ELF-1 (cell line): ENCODE results near the gene ZNRF1.
"Not testable (repeated sequence)": the region's sequence is repeated elsewhere in the genome, so short reads cannot be mapped to it uniquely, and the experiment has no call there.

ENCODE experiments used
- DNase-seq: peaks from one replicate; pipeline ENCODE4 v3.0.0-alpha.2; 2016; ENCODE audit warnings: low read depth, low spot score

ZNRF1 gene

DNA sequence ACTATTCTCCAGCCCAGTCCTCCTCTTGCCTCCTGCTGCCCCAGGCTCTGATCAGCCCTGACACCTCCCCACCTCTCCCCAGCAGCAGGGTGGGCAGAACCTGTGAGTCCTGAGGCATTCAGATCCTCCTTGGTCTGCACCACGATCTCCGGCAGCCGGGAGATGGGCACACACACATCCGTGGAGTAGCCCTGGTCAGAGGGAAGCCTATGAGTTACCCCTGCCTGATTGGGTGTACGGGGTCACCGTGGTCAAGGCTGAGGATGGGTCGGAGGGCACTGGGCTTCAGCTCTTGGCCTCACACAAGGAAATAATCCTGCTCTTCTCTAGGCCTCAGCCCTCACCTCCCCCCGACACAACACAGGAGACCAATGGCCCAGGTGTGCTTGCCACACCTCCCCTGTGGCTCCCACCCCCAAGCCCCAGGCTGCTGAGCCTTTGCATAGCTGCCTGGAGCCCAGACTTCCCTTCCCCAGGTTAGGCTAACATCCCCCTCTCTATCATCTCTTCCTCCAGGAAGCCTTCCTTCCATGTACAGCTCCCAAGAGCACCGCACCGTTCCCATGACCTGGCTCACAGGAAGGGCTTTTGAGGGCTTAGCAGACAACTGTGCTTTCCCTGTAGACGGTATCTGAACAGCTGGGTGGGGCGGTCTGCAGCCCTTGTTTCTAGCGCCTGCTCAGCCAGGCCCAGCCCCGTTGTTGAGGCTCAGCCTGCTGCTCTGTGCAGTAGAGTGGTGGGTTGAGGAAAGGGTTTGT is 114.1 kb downstream of the ZNRF1 start:
- peak; percentile 56 for DNase-seq

DNA sequence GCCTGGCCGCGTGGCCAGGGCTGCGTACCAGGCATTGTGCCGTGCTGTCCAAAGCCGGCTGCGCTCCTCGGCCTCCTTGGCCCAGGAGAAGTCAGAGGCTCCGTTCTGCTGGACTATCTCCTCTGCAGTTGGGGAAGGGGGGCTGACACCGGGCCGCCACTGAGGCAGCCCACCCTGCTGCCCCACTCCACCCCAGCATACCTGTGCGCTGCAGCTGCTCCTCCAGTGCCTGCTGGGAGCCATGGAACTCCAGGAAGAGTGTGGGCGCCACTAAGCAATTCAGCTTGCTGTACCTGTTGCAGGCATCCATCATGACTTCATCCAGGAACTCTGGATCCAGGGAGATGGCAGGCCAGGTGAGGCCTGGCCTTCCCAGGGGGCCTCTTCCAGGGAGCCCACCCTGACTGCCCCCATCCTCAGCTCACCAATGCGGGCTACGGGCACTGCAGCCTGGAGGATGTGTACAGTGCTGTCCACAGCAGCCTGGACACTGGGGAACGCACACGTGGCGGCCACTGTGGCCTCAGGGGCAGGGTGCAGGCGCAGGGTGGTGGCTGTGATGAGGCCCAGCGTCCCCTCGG is 114.8 kb downstream of the ZNRF1 start:
- DNase-seq, result no peak

DNA sequence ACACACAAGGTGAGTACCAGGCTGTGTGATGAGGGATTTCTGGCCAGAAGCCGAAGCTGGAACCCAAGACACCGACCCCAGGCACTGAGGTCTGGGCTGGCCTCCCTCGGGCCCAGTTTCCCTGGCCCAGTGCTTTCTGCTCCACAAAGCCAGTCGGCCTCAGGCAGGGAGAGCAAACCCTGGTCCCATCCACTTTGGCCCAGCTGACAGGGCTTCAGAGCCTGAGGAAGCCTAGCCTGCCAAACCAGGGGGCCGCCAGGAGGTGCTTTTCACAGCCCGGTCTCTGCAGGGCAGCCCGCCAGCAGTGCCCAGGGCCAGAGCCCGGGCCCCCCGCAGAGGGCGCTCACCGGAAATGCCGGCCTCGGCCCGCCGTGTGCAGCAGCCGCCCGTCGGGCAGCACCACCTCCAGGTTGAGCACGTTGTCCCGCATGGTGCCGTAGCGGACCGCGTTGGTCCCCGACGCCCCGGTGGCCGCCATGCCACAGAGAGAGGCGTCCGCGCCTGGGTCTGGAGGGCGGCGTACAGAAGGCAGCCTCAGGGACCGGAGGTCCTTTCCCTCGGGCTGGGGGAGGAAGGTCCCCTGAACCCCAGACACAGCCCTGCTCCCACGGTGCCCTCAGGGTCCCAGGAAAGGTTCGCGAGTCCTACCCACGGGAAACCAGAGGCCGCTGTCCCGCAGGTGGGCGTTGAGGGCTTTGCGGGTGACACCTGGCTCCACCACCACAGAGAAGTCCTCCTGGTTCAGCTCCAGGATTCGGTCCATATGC is 115.5 kb downstream of the ZNRF1 start:
- peak; percentile 45 for DNase-seq

DNA sequence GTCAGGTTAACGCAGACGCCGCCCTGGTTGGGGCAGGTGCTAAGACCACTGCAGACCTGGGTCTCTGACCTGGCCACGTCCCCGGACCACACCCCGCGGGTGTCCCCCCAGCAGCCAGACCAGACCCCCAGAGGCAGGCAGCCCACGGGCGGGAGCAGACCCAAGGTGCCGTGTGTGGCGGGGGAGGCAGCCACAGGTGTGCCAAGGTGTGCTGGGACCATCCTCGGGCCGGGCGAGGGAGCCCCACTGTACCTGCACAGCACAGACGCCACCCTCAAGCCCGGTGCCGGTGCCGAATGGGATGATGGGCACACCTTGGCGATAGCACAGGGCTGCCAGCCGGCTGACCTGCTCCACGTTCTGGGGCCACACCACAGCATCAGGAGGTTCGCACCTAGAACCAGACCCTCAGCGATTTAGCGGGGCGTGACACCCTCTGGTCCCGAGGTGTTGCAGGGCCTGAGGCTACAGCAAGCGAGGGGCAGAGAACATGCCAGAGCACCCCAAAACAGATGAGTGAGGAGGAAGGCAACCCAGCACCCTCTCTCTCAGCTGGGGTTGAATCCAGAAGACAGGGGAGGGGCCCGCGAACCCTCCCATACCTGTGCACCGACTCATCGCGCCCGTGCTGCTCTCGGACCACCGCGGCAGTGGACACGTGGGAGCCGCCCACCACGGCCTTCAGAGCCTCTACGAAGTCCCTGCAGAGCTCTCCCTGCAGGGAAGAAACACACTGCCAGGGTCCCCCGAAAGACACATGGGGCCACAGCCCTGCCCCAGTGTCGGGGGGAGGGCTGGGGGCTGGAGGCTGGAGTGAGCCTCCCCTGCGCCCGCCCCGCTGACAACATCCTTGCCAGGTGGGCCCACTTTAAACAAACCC is 116.4 kb downstream of the ZNRF1 start:
- peak; percentile 23 for DNase-seq

DNA sequence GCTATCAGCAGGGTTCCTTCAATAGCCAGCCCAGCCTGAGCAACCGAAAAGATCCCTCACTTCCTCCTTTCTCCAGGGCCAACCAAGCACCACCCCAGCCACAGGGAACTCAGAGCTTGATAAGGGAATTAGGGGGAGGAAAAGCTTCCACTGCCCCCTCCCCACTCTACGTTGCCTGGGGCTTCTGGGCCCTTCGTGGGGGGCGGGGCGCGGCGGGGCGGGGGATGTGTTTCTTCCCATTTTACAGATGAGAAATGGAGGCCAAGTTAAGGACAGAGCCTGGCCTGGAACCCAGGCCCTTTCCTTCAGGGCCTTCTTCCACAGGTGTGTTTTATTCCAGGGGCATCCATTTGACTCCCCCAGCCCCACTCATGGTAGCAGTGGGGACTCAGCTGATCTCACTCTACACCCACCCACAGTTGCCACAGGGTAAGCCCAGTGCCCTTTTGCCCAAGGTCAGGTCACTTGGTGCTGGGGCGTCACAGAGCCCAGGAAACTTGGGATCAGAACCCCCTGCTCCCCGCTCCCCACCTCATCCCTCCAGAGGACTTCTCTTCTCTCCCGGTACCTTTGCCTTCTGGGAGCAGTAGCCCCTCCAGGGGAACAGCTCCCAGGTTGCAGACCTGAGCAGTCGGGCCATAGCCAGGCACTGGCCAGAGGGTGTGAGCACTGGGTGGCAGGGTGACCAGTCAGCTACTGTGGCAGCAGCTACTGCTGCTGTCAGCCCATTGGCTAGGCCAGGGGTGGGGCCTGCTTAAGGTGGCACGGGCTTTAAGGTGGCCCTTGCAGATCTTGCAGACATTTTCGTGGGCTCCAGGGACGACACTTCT is 117.5 kb downstream of the ZNRF1 start, which contains the start of gene LDHD:
Gene LDHD (minus strand): TSS at position 700 of the 830 bp plus-strand sequence. CDS start 60 bp downstream, at position 640.
- peak; percentile 84 for DNase-seq

DNA sequence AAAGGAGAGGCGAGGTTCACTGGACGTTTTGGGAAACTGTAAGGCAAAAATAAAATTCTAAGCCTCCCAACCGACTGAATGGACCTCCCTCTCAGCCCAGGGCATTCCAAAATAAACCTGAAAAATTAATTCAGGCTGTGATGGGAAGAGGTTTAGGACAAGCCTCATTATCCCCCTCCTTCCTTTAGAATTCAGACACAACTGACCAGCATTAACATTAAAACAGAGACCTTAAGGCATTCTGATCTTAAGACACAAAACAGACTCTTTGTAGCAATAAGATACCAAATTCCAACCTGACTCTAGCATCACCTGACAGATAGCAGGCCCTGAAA is 118.1 kb downstream of the ZNRF1 start:
- no peak for DNase-seq

DNA sequence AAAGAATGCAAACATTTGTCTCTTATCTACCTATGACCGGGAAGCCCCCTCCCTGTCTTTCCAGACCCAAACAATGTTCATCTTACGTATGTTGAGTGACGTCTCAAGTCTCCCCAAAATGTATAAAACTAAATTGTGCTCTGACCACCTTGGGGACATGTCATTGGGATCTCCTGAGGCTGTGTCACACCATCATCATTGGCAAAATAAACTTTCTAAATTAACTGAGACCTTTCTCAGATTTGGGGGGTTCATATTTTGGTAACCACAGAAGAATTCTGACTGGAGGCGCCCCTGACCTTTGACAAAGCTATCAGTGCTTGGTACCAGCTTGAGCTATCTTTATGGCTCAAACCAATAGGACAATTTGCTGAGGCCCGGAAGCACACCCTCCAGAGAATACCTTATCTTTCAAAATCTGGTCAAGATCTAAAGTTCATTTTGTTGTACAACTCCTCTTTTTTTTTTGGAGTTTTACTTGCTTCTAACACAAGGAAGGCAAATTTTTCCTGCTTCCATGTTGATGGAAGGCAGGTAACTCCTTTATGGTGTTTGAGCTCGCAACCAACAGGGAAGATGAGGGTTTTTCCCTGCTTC is 120.2 kb downstream of the ZNRF1 start:
- DNase-seq, result peak; percentile 3

DNA sequence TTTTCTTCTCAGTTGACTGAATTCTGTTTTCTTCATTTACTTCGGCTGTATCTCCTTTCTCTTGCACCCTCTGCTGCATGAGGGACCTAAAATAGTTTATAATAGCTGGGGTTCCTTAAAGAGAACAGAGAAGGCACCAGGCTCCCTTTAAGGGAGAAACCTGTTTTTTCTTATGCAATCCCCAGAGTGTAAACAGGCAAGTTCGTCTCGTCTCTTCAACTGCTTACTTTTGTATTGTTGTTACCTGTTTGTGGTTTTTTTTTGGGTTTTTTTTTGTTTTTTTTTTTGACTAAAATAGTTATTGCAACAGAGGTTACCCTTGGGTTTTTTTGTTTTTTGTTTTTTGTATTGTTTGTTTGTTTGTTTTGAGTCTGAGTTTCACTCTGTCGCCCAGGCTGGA is 121.4 kb downstream of the ZNRF1 start:
- DNase-seq, result peak; percentile 12

DNA sequence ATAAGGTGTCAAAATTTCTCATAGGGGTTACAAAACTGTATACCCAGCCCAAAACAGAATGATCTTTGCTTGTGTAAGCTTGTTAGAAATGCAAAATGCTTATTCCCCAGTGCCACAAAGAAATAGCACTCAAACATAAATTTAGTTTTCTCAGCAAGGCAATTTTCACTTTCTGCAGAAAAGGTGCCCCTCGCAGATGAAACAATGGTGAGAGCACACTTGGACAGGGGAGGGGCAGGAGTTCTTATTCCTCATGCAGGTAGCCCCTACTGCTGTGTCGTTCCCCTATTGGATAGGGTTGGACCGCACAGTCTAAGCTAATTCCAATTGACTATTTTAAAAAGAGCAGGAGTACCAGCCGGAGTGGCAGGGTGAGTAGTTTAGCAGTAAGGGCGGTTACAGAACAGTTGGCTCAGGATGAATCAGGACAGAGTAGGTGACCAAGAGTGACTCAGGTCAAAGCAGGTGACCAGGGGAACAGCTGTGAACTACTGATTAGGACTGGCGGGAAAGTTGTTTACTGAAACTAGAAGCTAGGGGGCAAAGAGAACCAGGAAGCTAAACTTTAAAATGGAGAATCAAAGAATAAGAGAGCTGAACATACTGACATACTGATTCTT is 123.2 kb downstream of the ZNRF1 start:
- no peak for DNase-seq

DNA sequence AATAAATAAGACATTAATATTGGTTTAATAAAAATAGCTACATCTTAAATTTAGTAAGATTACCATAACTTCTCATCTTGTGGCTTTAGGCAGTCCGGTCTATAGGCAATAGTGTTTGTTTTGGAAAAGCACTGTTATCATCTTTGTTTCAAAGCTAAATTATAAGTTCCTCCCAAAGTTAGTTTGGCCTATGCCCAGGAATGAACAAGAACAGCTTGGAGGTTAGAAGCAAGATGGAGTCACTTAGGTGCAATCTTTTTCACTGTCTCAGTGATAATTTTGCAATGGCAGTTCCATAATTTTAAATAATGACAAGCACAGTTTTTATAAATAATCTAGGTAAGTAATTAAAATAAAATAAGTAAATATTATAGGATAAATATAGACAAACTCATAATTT is 123.8 kb downstream of the ZNRF1 start:
- no peak for DNase-seq

DNA sequence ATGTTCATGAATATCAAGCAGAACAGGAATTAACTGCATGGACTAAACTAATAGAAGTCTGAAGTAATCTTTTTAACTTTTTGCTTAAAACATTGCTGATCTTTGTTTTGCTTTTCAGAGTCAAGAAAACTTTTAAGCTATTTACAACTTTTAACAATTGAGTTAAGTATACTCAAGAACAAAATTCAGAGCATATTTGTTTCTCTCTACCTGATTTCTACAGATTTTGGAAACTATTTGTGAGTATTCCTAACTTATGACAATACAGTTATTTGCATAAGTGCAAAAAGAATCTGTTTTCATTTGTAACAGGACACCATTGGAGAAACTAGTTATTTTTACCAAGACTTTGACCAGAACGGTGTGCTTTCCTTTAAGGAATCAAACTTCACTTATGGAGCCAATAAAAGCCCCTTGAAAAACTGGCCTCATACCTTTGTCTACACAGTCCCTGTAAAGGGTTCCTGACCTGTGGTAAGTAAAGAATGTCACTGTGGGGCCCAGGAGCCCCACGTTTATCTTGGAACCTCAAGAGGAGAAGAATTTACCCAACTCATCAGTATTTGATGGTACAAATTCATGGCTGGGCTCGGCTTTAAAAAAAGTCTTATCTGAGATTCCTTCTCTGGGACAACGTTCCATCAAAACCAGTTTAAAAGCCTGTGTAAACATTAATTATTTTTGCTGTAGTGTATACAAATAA is 129.0 kb downstream of the ZNRF1 start:
- DNase-seq, result no peak

DNA sequence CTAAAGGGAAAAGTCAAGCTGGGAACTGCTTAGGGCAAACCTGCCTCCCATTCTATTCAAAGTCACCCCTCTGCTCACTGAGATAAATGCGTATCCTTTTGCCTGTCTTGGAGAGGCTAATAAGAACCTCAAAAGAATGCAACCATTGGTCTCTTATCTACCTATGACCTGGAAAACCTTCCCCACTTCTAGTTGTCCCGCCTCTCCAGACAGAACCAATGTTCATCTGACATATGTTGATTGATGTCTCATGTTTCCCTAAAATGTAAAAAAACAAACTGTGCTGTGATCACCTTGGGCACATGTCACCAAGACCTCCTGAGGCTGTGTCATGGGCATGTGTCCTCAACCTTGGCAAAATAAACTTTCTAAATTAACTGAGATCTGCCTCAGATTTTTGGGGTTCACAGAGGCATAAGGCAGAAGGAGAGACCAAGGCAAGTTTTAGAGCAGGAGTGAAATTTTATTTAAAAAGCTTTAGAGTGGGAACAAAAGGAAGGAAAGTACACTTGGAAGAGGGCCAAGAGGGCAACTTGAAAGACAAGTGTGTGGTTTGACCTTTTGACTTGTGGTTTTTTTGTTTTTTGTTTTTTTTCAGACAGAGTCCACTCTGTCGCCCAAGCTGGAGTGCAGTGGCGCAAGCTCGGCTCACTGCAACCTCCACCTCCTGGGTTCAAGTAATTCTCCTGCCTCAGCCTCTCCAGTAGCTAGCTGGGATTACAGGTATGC is 130.8 kb downstream of the ZNRF1 start:
- not testable (repeated sequence) for DNase-seq

DNA sequence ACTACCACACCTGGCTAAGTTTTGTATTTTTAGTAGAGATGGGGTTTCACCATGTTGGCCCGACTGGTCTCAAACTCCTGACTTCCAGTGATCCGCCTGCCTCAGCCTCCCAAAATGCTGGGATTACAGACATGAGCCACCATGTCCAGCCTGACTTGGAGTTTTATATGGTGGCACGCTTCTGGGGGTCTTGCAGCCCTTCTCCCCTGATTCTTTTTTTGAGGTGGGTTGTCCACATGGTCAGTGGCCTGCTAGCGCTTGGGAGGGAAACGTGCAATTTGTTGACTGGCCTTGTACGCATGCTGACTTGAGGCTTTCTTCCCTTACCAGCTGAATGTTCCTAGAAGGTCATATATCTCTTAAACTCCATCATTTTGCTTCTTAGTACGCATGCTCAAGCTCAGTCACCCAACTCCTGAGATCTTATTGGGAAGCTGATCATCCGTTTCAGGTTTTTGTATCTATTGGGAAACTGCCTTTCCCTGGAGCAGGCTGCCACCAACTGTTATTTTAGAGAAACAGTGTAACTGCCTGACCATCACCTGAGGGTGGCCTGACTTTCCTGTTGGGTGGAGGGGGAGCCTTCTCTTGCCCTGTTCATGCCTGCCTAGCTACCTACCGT is 131.4 kb downstream of the ZNRF1 start:
- peak; percentile 26 for DNase-seq

DNA sequence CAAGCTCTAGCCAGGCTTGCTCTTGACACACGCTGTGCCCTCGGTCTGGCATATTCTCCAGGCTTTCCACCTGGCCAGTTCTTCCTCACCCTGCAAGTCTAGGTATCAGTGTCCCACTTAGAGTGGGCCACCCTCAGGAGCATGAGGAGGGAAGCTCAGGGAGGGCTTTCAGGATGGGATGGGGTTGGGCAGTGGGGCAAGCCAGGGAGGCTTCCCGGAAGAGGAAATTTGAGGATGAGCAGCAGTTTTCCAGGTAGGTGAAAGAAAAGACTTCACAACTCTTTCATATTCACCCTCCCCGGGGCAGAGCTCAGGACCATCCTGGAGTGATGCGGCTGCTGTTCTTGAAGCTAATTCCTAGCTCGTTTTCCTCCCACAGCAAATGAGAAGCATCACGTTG is 132.3 kb downstream of the ZNRF1 start:
- DNase-seq, result peak; percentile 7

DNA sequence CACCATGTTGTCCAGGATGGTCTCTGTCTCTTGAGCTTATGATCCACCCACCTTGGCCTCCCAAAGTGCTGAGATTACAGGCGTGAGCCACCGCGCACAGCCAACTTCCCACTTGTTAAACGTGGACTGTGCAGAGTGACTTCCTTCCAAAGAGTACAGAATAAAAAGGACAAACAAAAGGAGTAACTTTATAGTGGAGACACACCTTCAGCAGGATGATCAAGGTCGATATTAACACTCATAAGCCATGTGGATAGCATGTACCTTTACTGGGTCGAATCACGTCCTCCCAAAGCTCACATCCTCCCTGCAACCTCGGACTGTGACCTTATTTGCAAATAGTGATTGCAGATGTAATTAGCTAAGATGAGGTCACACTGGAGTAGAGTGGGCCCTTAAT is 139.4 kb downstream of the ZNRF1 start:
- no peak for DNase-seq

DNA sequence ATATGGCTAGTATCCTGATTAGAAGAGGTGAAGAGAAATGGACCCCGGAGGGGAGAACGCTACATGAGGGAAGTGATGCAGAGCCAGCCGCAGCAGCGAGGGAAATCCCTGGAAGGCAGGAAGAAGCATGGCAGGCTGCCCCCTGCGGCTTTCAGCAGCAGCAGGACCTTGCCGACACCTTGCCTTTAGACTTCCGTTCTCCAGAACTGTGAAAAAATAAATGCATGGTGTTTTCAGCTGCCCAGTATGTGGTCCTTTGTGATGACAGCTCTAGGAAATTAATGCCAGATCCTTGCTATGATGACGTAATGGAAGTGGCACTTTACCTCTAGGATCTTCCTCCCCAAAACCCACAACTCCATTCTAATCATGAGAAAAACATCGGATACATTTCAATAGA is 139.8 kb downstream of the ZNRF1 start:
- DNase-seq, result peak; percentile 66

DNA sequence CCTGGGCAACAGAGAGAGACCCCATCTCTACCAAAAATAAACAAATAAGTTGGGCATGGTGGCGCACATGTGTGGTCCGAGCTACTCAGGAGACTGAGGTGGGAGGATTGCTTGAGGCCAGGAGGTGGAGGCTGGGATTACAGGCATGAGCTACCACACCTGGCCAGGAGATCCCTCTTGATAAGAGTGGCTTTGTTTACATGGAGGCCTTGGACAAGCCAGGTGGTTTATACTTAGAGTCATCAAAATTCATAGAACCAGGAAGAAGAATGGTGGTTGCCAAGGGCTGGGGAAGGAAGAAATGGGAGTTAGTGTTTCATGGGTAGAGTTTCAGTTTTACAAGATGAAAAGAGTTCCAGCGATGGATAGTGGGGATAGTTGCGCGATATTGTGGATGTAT is 140.7 kb downstream of the ZNRF1 start:
- peak; percentile 8 for DNase-seq

DNA sequence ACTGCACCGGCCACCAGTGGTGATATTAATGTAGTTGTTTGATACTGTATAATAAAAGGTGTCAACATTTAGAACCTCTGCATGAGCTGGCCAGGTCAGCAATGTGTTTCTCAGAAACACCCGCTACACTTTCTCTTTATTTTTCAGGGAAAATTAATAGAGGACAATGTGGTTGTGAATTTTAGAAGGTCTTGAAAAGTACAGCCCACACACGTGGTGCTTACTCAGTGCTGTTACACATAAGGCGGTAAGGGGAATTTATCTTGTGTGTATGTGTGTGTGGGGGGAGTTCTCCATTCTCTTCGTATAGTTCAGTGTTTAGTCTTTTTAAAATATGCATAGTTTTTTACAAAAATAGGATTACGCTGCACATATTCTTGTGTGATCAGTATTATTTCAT is 145.1 kb downstream of the ZNRF1 start:
- DNase-seq, result no peak
